Measurements from ENCODE around the gene HPCAL1. TPM values are rescaled to one million over a fixed set of nuclear protein-coding genes. Genes with fewer than 3 reads are reported as not detected.
A peak's percentile ranks its signal among the peaks of the same experiment; 100 is the strongest.

Gene HPCAL1
- total and polyA plus RNA-seq, 2 of the 8 experiments (the other 6 are each of a cell fraction or from before 2014, with no cell fraction given) = 5.8 to 8.6 TPM

DNA sequence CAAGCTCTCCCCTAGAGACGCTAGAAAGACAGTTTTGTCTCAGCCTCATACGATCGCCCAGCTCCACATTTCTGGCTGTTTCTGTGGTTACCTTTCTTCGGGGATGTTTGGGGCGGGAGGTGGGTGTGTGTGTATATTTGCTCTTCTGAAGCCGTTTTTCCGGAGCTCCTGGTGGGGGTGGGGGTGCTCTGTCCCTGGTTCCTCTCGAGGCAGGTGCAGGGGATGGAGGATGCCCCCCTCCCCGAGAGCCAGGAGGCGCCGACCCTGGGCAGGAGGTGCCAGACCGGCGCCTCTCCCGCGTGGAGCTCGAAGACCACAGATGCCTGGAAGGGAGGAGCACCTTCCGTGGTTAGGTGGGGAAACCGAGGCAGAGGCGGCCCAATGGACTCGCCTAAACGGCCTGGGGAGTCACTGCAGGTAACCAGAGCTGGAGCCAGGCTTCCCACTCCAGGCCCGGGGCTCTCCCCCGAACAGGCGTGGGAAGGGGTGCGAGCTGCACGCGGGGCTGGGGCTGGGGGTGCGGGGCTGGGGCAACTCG is 694 bp upstream of the HPCAL1 start:
- Histone ChIP-seq H3K79me1 (ENCODE audit: low read depth, low read length) (no peaks in the 10 kb centered on the region), H3K23me2 (ENCODE audit: low read depth, low read length) (peaks cover 19% of the 10 kb centered on the region), H3K9me3 (ENCODE audit: insufficient read depth in 2 of 2, low read depth in 1 of 2, low read length in 1 of 2) (no peaks in the 10 kb centered on the region), H2BK120ac (replicated peaks; ENCODE audit: low read depth, low read length) (no peak overlapping the region), H3K23ac (ENCODE audit: insufficient read length) (no peak overlapping the region), H3K27me3 (replicated peaks in 1 of 4; ENCODE audit: control insufficient read depth in 3 of 4, extremely low read depth in 1 of 4, insufficient read depth in 3 of 4, low read length in 3 of 4) (peaks cover 11 to 41% (median 32%) of the 10 kb centered on the region in 4 experiments), H3K18ac (ENCODE audit: extremely low read depth, low read length) (peak overlapping the region; percentile 71), H3K9ac (replicated peaks in 1 of 4; ENCODE audit: extremely low read depth in 1 of 4, low read depth in 3 of 4, low read length in 3 of 4) (peak overlapping the region in 3 of 4 experiments; percentile 20 to 48 (median 34); a peak in 3 of 7 replicates), H4K91ac (replicated peaks; ENCODE audit: insufficient read length, low read length) (peak overlapping the region; percentile 88), H3K4me2 (ENCODE audit: insufficient read depth in 1 of 2, low read depth in 2 of 2, low read length in 2 of 2) (peak overlapping the region; percentile 60 to 74), H2AFZ (ENCODE audit: low read length) (no peak overlapping the region), H2BK20ac (ENCODE audit: low read length) (no peak overlapping the region), H3K4me3 (ENCODE audit: extremely low read depth in 1 of 4, insufficient read depth in 2 of 4, low read depth in 3 of 4, low read length in 4 of 4) (peak overlapping the region in 2 of 4 experiments; percentile 10 to 53; a peak in 4 of 8 replicates), H3K4me1 (replicated peaks in 1 of 4; ENCODE audit: control insufficient read depth in 3 of 4, insufficient read depth in 4 of 4, low read length in 3 of 4) (peaks cover 0 to 17% (median 10%) of the 10 kb centered on the region in 4 experiments; a peak in 6 of 7 replicates), H3K79me2 (ENCODE audit: control insufficient read depth in 1 of 2, insufficient read depth in 2 of 2, low read length in 2 of 2) (no peaks in the 10 kb centered on the region), H4K5ac (ENCODE audit: insufficient read length, low read depth, low read length) (peak overlapping the region; percentile 55), H3K14ac (ENCODE audit: insufficient read length) (no peak overlapping the region), H2BK12ac (ENCODE audit: low read depth, low read length) (no peak overlapping the region), H3K36me3 (ENCODE audit: control insufficient read depth in 2 of 4, insufficient read depth in 4 of 4, low read length in 3 of 4) (no peaks in the 10 kb centered on the region), H2BK15ac (ENCODE audit: low read length) (no peak overlapping the region), H4K8ac (ENCODE audit: extremely low read depth, insufficient read depth, low read length) (peak overlapping the region; percentile 97), H4K20me1 (replicated peaks in 1 of 2; ENCODE audit: control insufficient read depth in 1 of 2, insufficient read depth in 2 of 2, low read length in 2 of 2) (peaks cover 4 to 8% of the 10 kb centered on the region in 2 experiments), H2BK5ac (ENCODE audit: low read depth, low read length) (peak overlapping the region; percentile 66; the same call in 1 of the 2 replicates), H3K56ac (replicated peaks; ENCODE audit: insufficient read length, low read depth, low read length) (no peak overlapping the region), H2AK5ac (ENCODE audit: low read depth, low read length) (no peak overlapping the region), H3K27ac (ENCODE audit: low read depth, low read length) (no peak overlapping the region; the same call in 1 of the 2 replicates), H3K4ac (replicated peaks; ENCODE audit: insufficient read length, low read depth, low read length) (peak overlapping the region; percentile 66)
- CTCF ChIA-PET (ENCODE audit: partially characterized antibody) = interaction anchor here (0.6 to 4.8 kb wide), 30 partner anchors 10 to 230 kb away, joined by 3 to 48 read pairs (median 3); no protein-coding TSS in a partner anchor
- 50% methylated on average over 19 of the region's 29 CpGs; no CpG with 5 or more reads in 1 of the 2 experiments for WGBS, 2 experiments (ENCODE audit: extremely low coverage in 1 of 2, insufficient coverage in 1 of 2, insufficient read length in 1 of 2, insufficient replicate concordance in 2 of 2, low coverage in 1 of 2, low lambda C conversion rate in 2 of 2, missing lambda C conversion rate in 1 of 2)
- POLR2A ChIA-PET (ENCODE audit: partially characterized antibody) = interaction anchor here (0.7 to 1.6 kb wide), 5 partner anchors 15 to 178 kb away, joined by 3 to 5 read pairs (median 3); no protein-coding TSS in a partner anchor
- TF ChIP-seq RXRA (IDR thresholded peaks at IDR 0.05; ENCODE audit: insufficient read depth, low read depth, low read length) (no peak), SP4 (IDR thresholded peaks at IDR 0.05; ENCODE audit: low read length) (no peak), PHF8 (conservative IDR thresholded peaks at IDR 0.05; ENCODE audit: low read depth, low read length) (peak; percentile 34; the same call in 1 of the 2 replicates)
- TF ChIP-seq, protein P1, sequence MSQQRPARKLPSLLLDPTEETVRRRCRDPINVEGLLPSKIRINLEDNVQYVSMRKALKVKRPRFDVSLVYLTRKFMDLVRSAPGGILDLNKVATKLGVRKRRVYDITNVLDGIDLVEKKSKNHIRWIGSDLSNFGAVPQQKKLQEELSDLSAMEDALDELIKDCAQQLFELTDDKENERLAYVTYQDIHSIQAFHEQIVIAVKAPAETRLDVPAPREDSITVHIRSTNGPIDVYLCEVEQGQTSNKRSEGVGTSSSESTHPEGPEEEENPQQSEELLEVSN (IDR thresholded peaks at IDR 0.05) = peak; percentile 31; the same call in 1 of the 2 replicates
- DNase-seq (ENCODE audit: low read depth in 1 of 2, low spot score in 2 of 2) (no peak), FAIRE-seq (no peak)
